Psoas muscle (tissue), 8 donors: ENCODE results near the gene AHSP. TPM values are rescaled to one million over a fixed set of nuclear protein-coding genes. Genes with fewer than 3 reads are reported as not detected.

ENCODE experiments used
- ATAC-seq, 4 donors: fragments of 200-7000 bp; cut with Tn5 transposase; one replicate each; pipeline ENCODE4 v1.9.1; 2020; ENCODE audit warnings: moderate library complexity in 3 of 4, mild to moderate bottlenecking in 2 of 4
- DNase-seq, 2 donors: peaks; one replicate each; pipeline ENCODE4 v3.0.0-alpha.2; 2020
- H3K27ac ChIP-seq: fragments of 200-600 bp; one replicate; pipeline ENCODE4 v1.8.0; 2022
- H3K27me3 ChIP-seq, 3 donors: fragments of 200-600 bp in 1 of 3; one replicate each; pipeline versions ENCODE4 v1.6.1 to v1.8.0; 2013 to 2022; ENCODE audit warnings: low read length in 2 of 3, mild to moderate bottlenecking in 2 of 3, moderate library complexity in 1 of 3; ENCODE audit not compliant: insufficient read depth in 3 of 3
- H3K36me3 ChIP-seq, 2 donors: fragments of 200-600 bp in 1 of 2; one replicate each; pipeline versions ENCODE4 v1.6.1 to v1.8.0; 2013 to 2022; ENCODE audit warnings: low read depth in 1 of 2, mild to moderate bottlenecking in 1 of 2, moderate library complexity in 1 of 2; ENCODE audit not compliant: insufficient read depth in 1 of 2
- H3K4me1 ChIP-seq: fragments of 200-600 bp; one replicate; pipeline ENCODE4 v1.8.0; 2022
- H3K4me3 ChIP-seq: fragments of 200-600 bp; one replicate; pipeline ENCODE4 v1.8.0; 2022; ENCODE audit warnings: mild to moderate bottlenecking
- H3K9me3 ChIP-seq: fragments of 200-600 bp; one replicate; pipeline ENCODE4 v1.8.0; 2022
- CTCF ChIP-seq: fragments of 200-600 bp; IDR thresholded peaks from one replicate; pipeline ENCODE4 v1.8.0; 2022; ENCODE audit warnings: antibody characterized with exemption
- WGBS, 3 donors: extraction: QIAGEN DNeasy Blood & Tissue Kit; methylation state at CpG; one replicate each; pipeline versions ENCODE4 v1.1.6 to v1.1.7; 2013; 5-methylcytosine and 5-hydroxymethylcytosine counted together
- intact Hi-C, 2 donors: fragments of 100-400 bp; cut with DNase I; formaldehyde crosslinking; loops; one replicate each; pipeline versions ENCODE4 v1.11.0 to v1.14.2; 2022
- polyA plus RNA-seq, 3 donors: library from polyadenylated mRNA; stranded (reverse); fragments of 200-250 nt; gene quantifications; one replicate each; pipeline ENCODE4 v1.2.3, GENCODE V29; 2013
- total RNA-seq, 4 donors: library from RNA; stranded (reverse); fragmentation: NEBNext Ultra II Directional in 2 of 4; extraction: Animal tissue kit (Norgen Biotek cat#: 25700) in 2 of 4; gene quantifications; one replicate each; pipeline versions ENCODE4 v1.2.1 to v1.2.4, GENCODE V29; 2021 to 2023
- donor health status: healthy with polysubstance abuse.
- donor health status: DM: no; HTN: no; CAD: no; lungs with moderate emphysema.
- donor health status: Bipolar disorder and iron deficiency.
- donor health status: healthy.
- donor health status: DM: yes; HTN: yes; CAD: no.
- donor health status: DM: no; HTN: no; CAD: no.
- donor health status: DM: no; HTN: no; CAD: no.
- donor health status: DM: yes; HTN: yes; CAD: no.

The AHSP gene
- total and polyA plus RNA-seq, 7 donors = 3.5 TPM; not detected in 6

DNA sequence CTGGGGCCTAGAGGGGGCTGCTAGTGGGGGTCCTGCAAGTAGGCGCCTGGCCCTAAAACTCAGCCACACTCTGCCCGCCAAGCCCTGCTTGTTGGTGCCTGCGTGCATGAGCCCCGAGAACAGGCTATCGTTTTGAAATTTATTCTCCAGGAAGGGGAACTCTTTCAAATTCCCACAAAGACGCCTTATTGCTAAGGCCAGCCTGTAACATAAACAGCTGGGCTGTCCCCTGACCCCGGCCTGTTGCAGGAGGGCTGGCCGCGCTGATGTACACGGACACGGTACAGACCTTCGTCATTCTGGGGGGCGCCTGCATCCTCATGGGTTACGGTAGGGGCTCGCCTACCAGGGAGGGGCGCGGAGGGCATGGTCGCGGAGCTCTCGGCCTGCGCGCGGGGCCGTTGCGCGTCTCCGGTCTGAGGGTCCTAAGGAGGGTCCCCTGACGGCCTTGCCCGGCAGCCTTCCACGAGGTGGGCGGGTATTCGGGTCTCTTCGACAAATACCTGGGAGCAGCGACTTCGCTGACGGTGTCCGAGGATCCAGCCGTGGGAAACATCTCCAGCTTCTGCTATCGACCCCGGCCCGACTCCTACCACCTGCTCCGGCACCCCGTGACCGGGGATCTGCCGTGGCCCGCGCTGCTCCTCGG, 40.5 kb upstream of the AHSP start:
- DNase-seq (peak in 1 of 2 donors; percentile 52), ATAC-seq (peak in 1 of 4 donors; percentile 17)
- Histone ChIP-seq H3K4me3 (peak overlapping the region; percentile 74), H3K27ac (no peak overlapping the region), H3K4me1 (peaks cover 20% of the 10 kb centered on the region), H3K27me3 (peaks cover 0 to 43% (median 21%) of the 10 kb centered on the region in 3 donors), H3K36me3 (peaks cover 2 to 14% of the 10 kb centered on the region in 2 donors), H3K9me3 (no peaks in the 10 kb centered on the region)
- 6 to 10% (median 9%) methylated on average over 38 to 48 of the region's 48 CpGs for WGBS, 3 donors
- intact Hi-C loops = no loop called here
- TF ChIP-seq CTCF = no peak

DNA sequence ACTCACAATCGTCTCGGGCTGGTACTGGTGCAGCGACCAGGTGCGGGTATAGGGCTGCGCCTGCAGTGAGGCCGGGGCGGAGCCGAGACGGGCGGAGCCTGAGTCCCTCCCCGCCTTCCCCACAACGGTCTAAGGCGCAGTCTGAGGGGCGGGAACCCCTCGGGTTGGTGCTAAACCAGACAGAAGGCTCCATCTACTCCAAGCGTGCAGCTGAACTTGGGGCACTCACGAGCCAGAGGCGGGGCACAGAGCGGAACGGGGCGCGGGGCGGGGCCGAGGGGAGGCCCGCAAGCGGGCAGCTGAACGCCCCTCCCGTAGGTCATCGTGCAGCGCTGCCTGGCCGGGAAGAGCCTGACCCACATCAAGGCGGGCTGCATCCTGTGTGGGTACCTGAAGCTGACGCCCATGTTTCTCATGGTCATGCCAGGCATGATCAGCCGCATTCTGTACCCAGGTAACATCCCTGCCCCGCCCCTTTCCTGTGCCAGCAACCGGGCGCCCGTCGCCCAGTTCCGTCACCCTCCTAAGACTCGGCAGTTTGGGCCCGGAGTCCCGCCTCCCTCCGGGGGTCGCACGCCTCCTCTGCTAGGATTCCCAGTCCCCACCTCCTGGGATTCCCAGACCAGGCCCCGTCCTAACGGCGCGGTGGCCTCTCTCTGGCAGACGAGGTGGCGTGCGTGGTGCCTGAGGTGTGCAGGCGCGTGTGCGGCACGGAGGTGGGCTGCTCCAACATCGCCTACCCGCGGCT, 39.8 kb upstream of the AHSP start:
- no peaks in the 10 kb centered on the region for H3K9me3 ChIP-seq
- H3K4me1 ChIP-seq = peaks cover 20% of the 10 kb centered on the region
- ATAC-seq (peak; percentile 60 to 74 (median 66)), DNase-seq (peak; percentile 49 to 64)
- TF ChIP-seq CTCF = no peak
- 0 to 1% (median 1%) methylated on average over 55 to 60 of the region's 60 CpGs for WGBS, 3 donors
- no peak overlapping the region for H3K27ac ChIP-seq
- intact Hi-C loops = no loop called here
- peaks cover 8 to 21% of the 10 kb centered on the region in 2 donors for H3K36me3 ChIP-seq
- peaks cover 0 to 43% (median 21%) of the 10 kb centered on the region in 3 donors for H3K27me3 ChIP-seq
- peak overlapping the region; percentile 74 for H3K4me3 ChIP-seq

- Histone ChIP-seq H3K36me3 (peaks cover 10 to 29% of the 10 kb centered on the region in 2 donors), H3K9me3 (no peaks in the 10 kb centered on the region), H3K4me1 (peaks cover 20% of the 10 kb centered on the region), H3K27me3 (peaks cover 0 to 43% (median 21%) of the 10 kb centered on the region in 3 donors), H3K27ac (no peak overlapping the region), H3K4me3 (peak overlapping the region; percentile 74)
- ATAC-seq = peak; percentile 20 to 44 (median 29)
- 22 to 26% (median 23%) methylated on average over 68 to 77 of the region's 77 CpGs for WGBS, 3 donors
- intact Hi-C loops = no loop called here
- DNase-seq = peak in 1 of 2 donors; percentile 61
- TF ChIP-seq CTCF = no peak
These were observed 39.0 kb upstream of the AHSP start for GRCh38 chr16:31488468-31489297.

DNA sequence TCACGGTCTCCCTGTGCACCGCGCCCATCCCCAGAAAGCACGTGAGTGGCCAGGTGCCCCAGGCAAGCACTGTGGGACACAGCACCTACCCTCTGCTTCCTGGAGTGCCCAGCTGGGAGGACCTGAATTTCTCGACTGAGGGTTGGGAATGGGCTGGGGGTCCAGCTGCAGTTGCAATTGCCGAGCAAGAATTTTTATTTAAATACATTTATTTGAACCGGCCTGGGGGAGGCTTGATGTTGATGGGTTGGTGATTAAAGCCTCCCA, 38.5 kb upstream of the AHSP start:
- intact Hi-C loops = no loop called here

More for the DNA sequence above, 38.5 kb upstream of the AHSP start:
- ATAC-seq = peak in 2 of 4 donors; percentile 18 to 26
- peaks cover 0 to 43% (median 21%) of the 10 kb centered on the region in 3 donors for H3K27me3 ChIP-seq
- TF ChIP-seq CTCF = no peak
- no peak for DNase-seq
- no peak overlapping the region for H3K27ac ChIP-seq
- peaks cover 20% of the 10 kb centered on the region for H3K4me1 ChIP-seq
- 73 to 90% (median 77%) methylated on average over 7 of the region's 7 CpGs for WGBS, 3 donors
- H3K9me3 ChIP-seq = no peaks in the 10 kb centered on the region
- H3K4me3 ChIP-seq = no peak overlapping the region
- peaks cover 10 to 34% of the 10 kb centered on the region in 2 donors for H3K36me3 ChIP-seq
